GM21423 (cell line): ENCODE results near the gene MATCAP1.

Experiments
- ATAC-seq: cut with Tn5 transposase; IDR thresholded peaks from one replicate; pipeline ENCODE4 v1.9.1; 2021; ENCODE audit warnings: mild to moderate bottlenecking, moderate library complexity; ENCODE audit not compliant: unreplicated experiment

The MATCAP1 gene

GRCh38 chr16:67191995-67192681, 8.4 kb upstream of the MATCAP1 start, which contains the start of gene E2F4:
E2F4 (plus strand) TSS chr16:67192155; CDS start chr16:67192228, 73 bp downstream.
- ATAC-seq: peak; percentile 84

- no peak for ATAC-seq
Measured at GRCh38 chr16:67191411-67191994, 7.7 kb upstream of the MATCAP1 start.

- no peak for ATAC-seq
Measured at GRCh38 chr16:67190448-67191399, 7.0 kb upstream of the MATCAP1 start.

- ATAC-seq: no peak
Measured at GRCh38 chr16:67190041-67190440, 6.3 kb upstream of the MATCAP1 start, which contains the start of gene EXOC3L1. EXOC3L1 (minus strand) TSS chr16:67190136; CDS start chr16:67189676, 460 bp downstream.

GRCh38 chr16:67188798-67189197, 5.0 kb upstream of the MATCAP1 start:
- ATAC-seq: no peak

GRCh38 chr16:67188323-67188722, 4.6 kb upstream of the MATCAP1 start:
- ATAC-seq: no peak

GRCh38 chr16:67187175-67187890, 3.6 kb upstream of the MATCAP1 start:
- ATAC-seq: no peak

DNA sequence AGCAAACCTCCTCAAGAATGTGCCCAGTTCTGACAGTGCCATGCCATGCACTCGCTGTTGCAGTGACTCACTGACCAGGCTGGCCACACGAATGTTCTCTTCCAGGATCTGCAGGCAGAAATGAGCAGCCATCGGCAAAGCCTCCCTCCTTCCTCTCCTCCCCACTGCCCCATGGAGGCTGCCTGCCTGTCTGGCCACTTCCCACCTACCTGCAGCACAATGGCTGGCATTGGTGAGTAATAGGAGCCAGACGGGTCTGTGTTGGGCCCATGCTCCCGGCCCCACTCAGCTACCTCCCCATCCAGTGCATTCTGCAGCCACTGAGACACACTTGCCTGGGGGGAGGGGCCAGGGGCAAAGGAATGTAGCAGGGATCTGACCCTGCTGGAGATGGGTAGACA, 2.8 kb upstream of the MATCAP1 start:
- no peak for ATAC-seq

DNA sequence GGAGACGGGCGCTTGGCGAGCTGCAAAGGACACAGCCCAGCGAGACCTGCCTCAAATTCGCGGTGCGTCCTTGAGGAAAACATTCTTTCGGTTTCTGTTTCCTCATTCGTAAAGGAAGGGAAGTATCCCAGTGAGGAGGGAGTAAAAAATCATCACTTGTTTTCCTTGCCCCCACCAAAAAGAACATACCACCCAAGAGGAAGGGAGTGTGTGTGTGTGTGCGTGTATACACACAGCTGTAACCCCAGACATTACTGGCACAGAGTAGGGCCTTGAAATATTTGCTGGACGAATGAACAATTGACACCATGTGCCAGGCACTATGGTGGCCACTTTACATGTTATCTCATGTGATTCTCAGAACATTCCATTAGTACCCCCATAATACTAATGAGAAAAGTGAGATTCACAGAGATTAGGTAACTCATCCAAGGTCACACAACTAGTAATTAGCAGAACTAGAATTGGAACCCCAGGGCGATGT, 1.9 kb upstream of the MATCAP1 start:
- ATAC-seq: no peak

DNA sequence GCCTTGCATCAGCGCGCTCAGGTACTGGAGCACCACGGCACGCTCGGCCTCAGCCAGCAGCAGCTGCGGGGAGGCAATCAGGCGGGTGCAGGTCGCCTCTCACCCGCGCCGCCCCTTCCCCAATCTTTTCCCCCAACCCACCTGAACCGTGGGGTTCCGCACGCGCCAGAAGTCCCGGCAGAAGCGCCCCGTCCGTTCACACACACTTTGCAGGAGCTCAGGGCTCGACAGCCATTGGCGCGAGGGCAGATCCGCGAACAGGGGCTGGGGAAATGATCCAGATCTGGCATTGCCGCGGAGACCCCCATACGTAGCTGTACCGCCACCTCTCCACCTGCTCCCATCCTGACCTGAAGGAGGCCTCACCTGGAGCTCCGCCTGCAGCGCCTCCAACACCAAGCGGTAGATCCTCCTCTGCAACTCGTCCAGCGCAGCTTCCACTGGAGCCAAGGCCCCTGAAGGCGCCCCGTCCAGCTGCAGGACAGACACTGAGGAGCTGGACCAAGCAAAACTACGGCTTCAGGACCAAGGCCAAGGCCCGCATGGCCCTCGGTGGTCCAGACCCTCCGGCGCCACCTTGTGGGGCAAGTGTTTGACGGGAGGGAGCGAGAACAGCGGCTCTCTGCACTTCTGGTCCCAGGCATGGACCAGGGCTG, 1.4 kb upstream of the MATCAP1 start:
- ATAC-seq: peak; percentile 21

- ATAC-seq: peak; percentile 6
Measured at GRCh38 chr16:67184453-67184994, 761 bp upstream of the MATCAP1 start.

DNA sequence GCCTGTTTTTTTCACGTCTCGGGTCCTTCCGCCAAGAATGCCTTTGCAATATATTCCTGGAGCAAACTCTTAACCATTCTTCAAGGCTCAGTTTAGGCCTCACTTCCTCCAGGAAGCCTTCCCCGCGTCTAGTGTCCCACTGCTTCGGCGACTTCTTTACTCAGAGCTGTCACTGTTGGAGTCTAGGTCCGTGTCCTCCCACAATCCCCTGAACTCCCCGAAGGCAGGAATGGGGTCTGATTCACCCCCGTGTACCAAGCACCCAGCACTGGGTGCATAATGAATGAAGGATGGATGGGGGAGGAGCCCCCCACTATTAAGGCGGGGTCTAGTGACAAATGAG, 508 bp downstream of the MATCAP1 start:
- ATAC-seq: no peak

DNA sequence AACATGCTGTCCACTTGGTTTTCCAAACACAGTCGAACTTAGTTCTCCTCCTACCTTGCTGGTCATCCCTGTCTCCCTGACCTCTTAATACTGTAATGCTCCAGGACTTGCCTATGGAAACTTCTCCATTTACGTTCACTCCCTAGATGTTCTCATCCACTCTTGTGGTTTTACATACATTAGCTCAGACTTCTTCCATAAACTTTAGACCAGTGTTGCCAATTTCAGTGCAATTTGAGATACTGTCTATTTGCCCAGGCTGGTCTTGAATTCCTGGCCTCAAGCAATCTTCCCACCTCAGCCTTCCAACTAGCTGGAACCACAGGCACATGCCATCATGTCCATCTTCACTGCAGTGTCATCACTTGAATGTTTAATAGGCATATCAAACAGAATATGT, 1.5 kb downstream of the MATCAP1 start:
- ATAC-seq: no peak

GRCh38 chr16:67181346-67181745, 2.4 kb downstream of the MATCAP1 start:
- ATAC-seq: no peak

GRCh38 chr16:67180166-67180565, 3.6 kb downstream of the MATCAP1 start:
- no peak for ATAC-seq

GRCh38 chr16:67179421-67180080, 4.2 kb downstream of the MATCAP1 start:
- ATAC-seq: no peak

GRCh38 chr16:67177743-67178699, 5.7 kb downstream of the MATCAP1 start:
- no peak for ATAC-seq

- no peak for ATAC-seq
Measured at GRCh38 chr16:67176662-67177061, 7.1 kb downstream of the MATCAP1 start.
